Measurements from ENCODE around the gene DLGAP4.

DLGAP4 gene

DNA sequence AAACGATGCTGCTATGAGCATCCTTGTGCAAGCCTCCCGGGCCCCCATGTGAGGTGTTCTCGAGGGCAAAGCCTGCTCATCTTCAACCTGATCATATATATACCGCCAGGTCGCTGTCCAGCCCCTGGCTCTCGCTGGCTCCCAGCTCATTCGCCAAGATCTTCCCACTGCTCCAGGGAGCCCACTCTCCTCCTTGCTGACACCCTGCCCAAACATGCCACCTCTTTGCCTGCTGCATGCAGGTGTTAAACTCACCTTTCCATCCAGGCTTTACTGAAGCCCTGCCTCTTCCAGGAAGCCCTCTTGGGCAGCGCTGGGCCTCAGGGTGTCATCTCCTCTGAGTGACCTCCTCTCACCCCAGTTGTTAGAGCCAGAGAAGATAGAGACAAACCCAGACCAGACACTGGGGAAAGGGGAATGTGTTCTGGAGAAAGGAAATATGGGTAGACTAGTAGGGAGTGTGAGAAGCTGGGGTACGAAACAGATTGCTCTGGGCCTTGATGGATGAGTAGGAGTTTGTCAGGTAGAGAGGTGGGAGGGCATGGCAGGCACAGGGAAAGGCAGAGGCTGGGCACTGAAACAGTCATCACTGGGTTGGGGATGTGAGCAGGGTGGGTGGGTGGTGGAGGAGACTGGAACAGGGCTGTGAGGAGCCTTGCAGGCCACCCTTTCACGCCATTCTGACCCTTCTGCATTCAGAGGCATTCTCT is 1.2 kb upstream of the DLGAP4 start:
- no peak overlapping the region for H3K4me2 ChIP-seq (ENCODE audit: low read depth, low read length)
- H3K36me3 ChIP-seq (replicated peaks; ENCODE audit: insufficient read depth, low read length), result no peaks in the 10 kb centered on the region
- no peak for DNase-seq
- H3K79me2 ChIP-seq (ENCODE audit: low read length), result no peaks in the 10 kb centered on the region
- H3K9me3 ChIP-seq (replicated peaks; ENCODE audit: insufficient read depth, low read length), result no peaks in the 10 kb centered on the region
- no peak overlapping the region for H3K4me3 ChIP-seq (ENCODE audit: low read length)
- H3K27me3 ChIP-seq (replicated peaks; ENCODE audit: insufficient read depth, low read length), result peaks cover 76% of the 10 kb centered on the region
- H3F3A ChIP-seq (ENCODE audit: insufficient read depth, low read length), result no peaks in the 10 kb centered on the region
- H3K9ac ChIP-seq (ENCODE audit: low read length), result no peak overlapping the region
- H3K27ac ChIP-seq (ENCODE audit: low read length), result no peak overlapping the region
- no peak overlapping the region for H2AFZ ChIP-seq (ENCODE audit: low read length)
- H4K20me1 ChIP-seq (ENCODE audit: insufficient read depth, low read length), result no peaks in the 10 kb centered on the region
- no peaks in the 10 kb centered on the region for H3K4me1 ChIP-seq (ENCODE audit: low read length)
- TF ChIP-seq EZH2 (optimal IDR thresholded peaks at IDR 0.05; ENCODE audit: low read depth, low read length) (no peak), EZH2phosphoT487 (IDR thresholded peaks at IDR 0.05; ENCODE audit: low read length) (no peak)
- TF ChIP-seq, protein P1, sequence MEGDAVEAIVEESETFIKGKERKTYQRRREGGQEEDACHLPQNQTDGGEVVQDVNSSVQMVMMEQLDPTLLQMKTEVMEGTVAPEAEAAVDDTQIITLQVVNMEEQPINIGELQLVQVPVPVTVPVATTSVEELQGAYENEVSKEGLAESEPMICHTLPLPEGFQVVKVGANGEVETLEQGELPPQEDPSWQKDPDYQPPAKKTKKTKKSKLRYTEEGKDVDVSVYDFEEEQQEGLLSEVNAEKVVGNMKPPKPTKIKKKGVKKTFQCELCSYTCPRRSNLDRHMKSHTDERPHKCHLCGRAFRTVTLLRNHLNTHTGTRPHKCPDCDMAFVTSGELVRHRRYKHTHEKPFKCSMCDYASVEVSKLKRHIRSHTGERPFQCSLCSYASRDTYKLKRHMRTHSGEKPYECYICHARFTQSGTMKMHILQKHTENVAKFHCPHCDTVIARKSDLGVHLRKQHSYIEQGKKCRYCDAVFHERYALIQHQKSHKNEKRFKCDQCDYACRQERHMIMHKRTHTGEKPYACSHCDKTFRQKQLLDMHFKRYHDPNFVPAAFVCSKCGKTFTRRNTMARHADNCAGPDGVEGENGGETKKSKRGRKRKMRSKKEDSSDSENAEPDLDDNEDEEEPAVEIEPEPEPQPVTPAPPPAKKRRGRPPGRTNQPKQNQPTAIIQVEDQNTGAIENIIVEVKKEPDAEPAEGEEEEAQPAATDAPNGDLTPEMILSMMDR (IDR thresholded peaks at IDR 0.05; ENCODE audit: low read length), result no peak
- H3K9me2 ChIP-seq (replicated peaks; ENCODE audit: insufficient read depth, low read length), result no peaks in the 10 kb centered on the region

DNA sequence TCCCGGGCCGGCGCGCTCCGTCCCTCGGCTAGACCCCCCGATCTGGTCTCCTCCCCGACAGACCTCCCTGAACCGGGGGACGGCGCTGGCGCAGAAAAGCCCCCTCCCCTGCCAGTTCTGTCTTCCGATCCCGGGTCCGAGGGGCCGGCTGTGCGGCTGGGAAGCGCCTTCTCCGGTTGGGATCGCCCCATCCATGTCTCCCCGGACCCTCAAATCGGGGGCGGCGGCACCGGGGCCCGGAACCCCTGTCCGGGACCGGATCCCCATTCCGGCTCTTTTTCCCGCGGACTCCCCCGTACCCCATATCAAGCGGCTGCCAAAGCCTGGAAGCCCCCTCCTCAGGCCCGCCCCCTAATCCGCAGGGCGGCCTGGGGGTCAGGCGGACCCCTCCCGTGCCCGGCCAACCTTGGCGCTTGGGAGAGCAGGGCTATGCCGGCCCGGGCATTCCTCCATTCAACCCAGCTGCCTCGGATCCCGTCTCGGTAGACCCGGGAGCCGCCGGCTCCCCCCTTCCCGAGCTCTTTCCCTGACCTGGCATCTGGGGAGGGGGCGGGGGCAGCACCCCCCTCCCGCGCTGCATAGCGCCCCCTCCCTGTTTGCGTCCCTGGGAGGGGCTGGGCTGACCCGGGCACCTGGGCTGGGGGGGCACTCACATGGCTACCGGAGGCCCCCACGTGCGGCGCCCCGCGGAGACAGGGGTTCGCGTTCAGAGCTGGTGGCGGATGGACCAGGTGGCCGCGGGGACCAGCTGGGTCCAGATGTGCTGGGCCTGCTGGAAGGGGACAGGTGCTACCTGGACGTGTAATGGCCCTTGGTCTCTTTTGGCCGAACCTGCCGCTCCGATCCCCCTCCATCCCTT is 643 bp downstream of the DLGAP4 start:
- Histone ChIP-seq H3K9me3 (replicated peaks; ENCODE audit: insufficient read depth, low read length) (no peaks in the 10 kb centered on the region), H3K9ac (ENCODE audit: low read length) (no peak overlapping the region), H3K4me3 (ENCODE audit: low read length) (peak overlapping the region; percentile 21; the same call in 1 of the 2 replicates), H3K4me1 (ENCODE audit: low read length) (no peaks in the 10 kb centered on the region), H3K9me2 (replicated peaks; ENCODE audit: insufficient read depth, low read length) (no peaks in the 10 kb centered on the region), H2AFZ (ENCODE audit: low read length) (no peak overlapping the region), H3K27me3 (replicated peaks; ENCODE audit: insufficient read depth, low read length) (peaks cover 90% of the 10 kb centered on the region), H3K4me2 (ENCODE audit: low read depth, low read length) (peak overlapping the region; percentile 43; the same call in 1 of the 2 replicates), H4K20me1 (ENCODE audit: insufficient read depth, low read length) (no peaks in the 10 kb centered on the region), H3F3A (ENCODE audit: insufficient read depth, low read length) (no peaks in the 10 kb centered on the region), H3K36me3 (replicated peaks; ENCODE audit: insufficient read depth, low read length) (no peaks in the 10 kb centered on the region), H3K79me2 (ENCODE audit: low read length) (no peaks in the 10 kb centered on the region), H3K27ac (ENCODE audit: low read length) (no peak overlapping the region)
- no peak for TF ChIP-seq EZH2phosphoT487 (IDR thresholded peaks at IDR 0.05; ENCODE audit: low read length)
- TF ChIP-seq, protein P1 (IDR thresholded peaks at IDR 0.05; ENCODE audit: low read length), result no peak
- TF ChIP-seq EZH2 (optimal IDR thresholded peaks at IDR 0.05; ENCODE audit: low read depth, low read length), result peak; percentile 56
- no peak for DNase-seq

DNA sequence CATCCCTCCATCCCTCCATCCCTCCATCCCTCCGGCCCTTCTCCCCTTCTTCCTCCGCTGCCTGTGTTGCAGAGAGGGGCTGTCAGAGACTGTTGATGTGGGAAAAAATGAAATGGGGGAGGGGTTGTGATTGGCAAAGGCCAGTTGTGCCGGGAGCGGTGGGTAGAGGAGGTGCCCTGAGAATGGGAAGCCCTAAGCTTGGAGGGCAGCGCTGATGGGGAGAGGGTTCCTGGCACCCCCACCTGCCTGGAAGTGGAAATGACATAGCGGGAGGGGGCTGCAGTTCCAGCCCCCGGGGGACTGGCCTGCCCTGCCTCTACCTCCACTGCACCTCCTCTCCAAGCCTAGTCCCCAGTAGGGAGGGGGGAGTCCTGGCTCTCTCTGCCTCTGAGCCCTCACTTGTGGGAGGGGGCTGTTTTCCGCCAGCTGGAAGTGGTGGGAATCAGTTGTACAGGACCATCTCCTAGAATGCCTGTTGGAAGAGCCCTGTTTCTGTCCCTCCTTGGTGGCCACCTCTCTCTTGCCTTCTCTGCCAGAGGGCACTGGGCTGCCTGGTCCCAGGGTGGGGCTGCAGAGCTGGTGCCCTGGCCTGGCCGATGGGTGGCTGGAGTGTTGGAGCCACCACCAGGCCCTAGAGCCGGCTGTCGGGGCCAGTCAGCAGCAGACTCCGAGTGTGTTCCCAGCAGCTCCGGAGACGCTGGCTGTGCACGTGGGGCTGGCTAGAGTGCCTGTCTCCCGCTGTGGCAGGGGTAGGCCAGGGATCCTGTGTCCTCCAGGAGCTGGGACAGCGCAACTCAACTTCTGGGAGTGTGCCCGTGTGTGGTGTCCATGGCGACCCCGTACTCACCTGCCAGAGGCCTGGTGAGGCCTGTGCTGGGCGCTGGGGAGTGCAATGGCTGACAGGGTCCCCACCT is 1.5 kb downstream of the DLGAP4 start:
- Histone ChIP-seq H3K4me3 (ENCODE audit: low read length) (no peak overlapping the region), H3K27me3 (replicated peaks; ENCODE audit: insufficient read depth, low read length) (peaks cover 90% of the 10 kb centered on the region)
- DNase-seq, result no peak

More for the DNA sequence above, 1.5 kb downstream of the DLGAP4 start:
- no peaks in the 10 kb centered on the region for H3K4me1 ChIP-seq (ENCODE audit: low read length)
- no peak overlapping the region for H2AFZ ChIP-seq (ENCODE audit: low read length)
- H3K36me3 ChIP-seq (replicated peaks; ENCODE audit: insufficient read depth, low read length), result no peaks in the 10 kb centered on the region
- no peak for TF ChIP-seq EZH2phosphoT487 (IDR thresholded peaks at IDR 0.05; ENCODE audit: low read length)
- TF ChIP-seq, protein P1 (IDR thresholded peaks at IDR 0.05; ENCODE audit: low read length), result no peak
- no peak for TF ChIP-seq EZH2 (optimal IDR thresholded peaks at IDR 0.05; ENCODE audit: low read depth, low read length)
- H3K9ac ChIP-seq (ENCODE audit: low read length), result no peak overlapping the region
- H3K4me2 ChIP-seq (ENCODE audit: low read depth, low read length), result no peak overlapping the region
- no peak overlapping the region for H3K27ac ChIP-seq (ENCODE audit: low read length)
- H3K9me2 ChIP-seq (replicated peaks; ENCODE audit: insufficient read depth, low read length), result no peaks in the 10 kb centered on the region
- no peaks in the 10 kb centered on the region for H4K20me1 ChIP-seq (ENCODE audit: insufficient read depth, low read length)
- no peaks in the 10 kb centered on the region for H3F3A ChIP-seq (ENCODE audit: insufficient read depth, low read length)
- no peaks in the 10 kb centered on the region for H3K9me3 ChIP-seq (replicated peaks; ENCODE audit: insufficient read depth, low read length)
- H3K79me2 ChIP-seq (ENCODE audit: low read length), result no peaks in the 10 kb centered on the region
